ENCODE measurements around the gene PTGDS.

Gene PTGDS

DNA sequence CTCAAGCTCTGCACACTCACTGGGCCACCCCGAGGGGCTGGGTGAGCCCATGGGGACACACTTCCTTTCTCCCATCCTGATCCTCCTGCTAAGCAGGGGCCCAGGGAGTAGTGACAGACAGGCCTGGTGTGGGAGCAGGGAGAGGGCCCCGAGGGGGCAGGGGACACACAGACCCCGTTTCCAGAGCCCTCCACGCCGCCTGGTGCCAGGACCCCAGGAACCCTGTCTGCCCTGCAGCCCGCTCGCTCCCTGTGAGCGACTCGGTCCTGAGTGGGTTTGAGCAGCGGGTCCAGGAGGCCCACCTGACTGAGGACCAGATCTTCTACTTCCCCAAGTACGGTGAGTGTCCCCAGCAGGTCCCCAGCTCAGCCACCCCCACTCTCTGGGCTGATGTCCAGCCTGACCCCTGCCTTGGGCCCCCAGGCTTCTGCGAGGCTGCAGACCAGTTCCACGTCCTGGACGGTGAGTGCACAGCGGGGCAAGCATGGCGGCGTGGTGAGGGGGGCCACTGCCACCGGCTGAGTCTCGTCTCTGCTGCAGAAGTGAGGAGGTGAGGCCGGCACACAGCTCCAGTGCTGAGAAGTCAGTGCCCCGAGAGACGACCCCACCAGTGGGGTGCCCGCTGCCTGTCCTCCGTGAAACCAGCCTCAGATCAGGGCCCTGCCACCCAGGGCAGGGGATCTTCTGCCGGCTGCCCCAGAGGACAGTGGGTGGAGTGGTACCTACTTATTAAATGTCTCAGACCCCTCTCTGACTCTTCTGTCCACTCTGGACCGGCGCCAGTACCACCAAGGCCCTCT is 30.9 kb upstream of the PTGDS start:
- no peak for DNase-seq

DNA sequence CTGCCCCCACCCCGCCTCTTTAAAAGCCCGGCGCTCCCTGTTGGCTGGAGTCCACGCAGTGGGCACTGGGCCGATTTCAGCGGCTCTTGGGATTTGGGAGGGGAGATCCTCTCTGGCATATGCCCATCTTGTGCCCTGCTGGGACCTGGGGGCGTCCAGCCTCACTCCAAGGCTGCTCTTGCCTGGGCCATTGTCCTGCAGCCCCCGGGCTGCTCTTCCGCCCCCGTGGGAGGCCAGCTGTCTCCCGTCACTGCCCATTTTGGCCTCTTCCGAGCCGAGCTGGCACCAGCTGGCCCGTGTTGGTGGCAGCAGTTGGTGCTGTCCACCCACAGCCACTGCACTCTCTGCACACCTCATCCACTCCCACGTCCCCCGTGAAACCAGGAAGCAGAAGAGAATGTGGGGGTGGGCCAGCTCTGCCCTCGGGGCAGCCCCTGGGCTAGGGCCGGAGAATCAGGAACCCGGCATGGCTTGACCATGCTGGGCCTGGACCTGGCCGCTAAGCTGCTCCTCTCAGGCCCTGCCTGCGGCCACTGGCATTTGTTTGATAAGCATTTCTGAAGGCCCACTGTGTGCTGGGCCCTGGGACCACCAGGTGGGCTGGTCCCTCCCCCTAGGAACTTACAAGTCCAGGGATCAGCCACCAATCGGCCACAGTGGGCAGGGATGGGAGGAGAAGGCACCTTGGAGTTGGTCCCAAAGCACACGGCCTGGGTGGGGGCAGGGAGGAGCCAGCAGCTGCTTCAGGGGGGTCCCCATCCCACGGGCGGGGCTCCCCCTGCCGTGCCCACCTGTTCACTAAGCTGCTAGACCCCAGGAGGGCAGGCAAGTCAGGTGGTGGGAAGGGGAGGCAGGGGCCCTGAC is 30.0 kb upstream of the PTGDS start:
- DNase-seq, result no peak

- peak; percentile 20 for DNase-seq
Measured at GRCh38 chr9:136947955-136948510, 29.3 kb upstream of the PTGDS start.

DNA sequence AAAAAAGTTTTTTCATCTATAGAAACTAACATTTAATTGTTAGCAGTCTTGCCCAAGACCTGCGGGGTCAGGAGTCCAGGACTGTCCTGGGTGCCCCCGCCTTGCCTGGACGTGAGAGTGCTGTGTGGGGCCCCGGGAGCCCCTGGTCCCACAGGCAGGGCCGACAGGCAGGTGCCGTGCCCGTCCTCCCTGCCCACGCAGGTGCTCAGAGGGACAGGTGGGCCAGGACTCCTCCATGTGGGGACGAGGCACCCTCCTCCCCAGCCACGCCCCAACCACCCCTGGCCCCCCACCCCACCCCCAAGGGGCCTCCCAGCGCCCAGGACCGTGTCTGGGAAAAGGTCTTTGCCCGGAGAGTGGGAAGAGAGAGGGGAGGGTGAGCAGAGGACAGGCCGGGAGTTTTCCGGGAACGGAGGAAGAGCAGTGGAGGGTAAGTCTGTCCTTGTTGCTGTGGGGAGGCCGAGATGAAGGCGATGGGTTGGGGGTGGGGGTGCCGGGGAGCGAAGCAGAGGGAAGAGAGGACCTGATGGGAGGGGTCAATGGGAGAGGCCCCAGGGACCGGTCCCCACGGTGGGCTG is 28.0 kb upstream of the PTGDS start:
- DNase-seq, result peak; percentile 15

- peak; percentile 98 for DNase-seq
Measured at GRCh38 chr9:136949817-136950655, 27.3 kb upstream of the PTGDS start.

DNA sequence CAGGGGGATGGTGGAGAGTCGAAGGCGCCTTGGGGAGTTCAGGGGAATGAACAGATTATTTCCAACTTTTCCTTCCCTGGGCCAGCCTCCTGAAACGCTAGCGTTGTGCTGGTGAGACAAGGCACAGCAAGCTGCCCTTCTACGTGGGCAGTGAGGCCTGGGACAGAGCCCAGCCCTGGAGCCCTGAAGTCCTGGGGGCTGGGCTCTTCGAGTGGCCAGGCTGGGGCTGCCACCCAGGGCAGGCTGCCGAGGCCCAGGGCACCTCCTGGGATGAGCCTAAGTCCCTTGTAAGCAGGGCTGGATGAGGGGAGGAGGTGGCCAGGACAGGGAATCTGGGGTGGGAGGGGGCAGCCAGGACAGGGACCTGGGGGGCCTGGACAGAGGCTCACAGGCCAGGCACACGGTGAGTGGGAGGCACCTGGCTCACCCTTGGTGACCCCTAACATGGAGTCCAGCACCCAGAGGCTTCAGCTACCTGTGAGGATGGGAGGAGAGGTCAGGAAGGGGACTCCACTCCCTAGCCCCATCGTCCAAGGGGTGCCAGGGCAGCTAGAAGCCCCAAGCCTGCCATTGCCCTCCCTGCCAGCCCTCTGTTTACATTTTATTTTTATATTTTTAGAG is 26.5 kb upstream of the PTGDS start:
- DNase-seq, result no peak

- no peak for DNase-seq
Measured at GRCh38 chr9:136951541-136952320, 25.6 kb upstream of the PTGDS start, which contains the start of gene LCN12. TSS of gene LCN12 (plus strand) at chr9:136952273. CDS start at chr9:136952328, 55 bp downstream.

GRCh38 chr9:136952321-136952850 is 24.9 kb upstream of the PTGDS start:
- no peak for DNase-seq

- DNase-seq, result no peak
Measured at GRCh38 chr9:136952876-136953770, 24.2 kb upstream of the PTGDS start.

DNA sequence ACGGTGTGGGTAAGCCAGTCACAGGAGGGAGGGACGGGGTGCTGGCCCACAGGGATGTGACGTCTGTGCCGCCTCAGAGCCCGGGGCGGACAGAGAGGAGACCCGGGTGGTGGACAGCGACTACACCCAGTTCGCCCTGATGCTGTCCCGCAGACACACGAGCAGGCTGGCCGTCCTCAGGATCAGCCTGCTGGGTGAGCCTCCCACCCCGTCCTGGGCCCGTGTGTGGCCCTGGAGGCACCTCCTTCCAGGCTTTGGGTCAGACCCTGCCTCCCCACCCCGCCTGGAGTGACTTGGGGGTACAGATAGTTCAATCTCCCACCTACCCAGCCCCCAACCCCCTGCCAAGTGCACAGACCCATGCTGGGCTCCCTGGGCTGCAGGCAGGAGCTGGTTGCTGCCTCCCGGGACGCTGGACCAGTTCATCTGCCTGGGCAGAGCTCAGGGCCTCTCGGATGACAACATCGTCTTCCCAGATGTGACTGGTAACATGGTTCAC is 23.5 kb upstream of the PTGDS start:
- DNase-seq, result no peak

GRCh38 chr9:136954270-136955083 is 22.8 kb upstream of the PTGDS start:
- no peak for DNase-seq

DNA sequence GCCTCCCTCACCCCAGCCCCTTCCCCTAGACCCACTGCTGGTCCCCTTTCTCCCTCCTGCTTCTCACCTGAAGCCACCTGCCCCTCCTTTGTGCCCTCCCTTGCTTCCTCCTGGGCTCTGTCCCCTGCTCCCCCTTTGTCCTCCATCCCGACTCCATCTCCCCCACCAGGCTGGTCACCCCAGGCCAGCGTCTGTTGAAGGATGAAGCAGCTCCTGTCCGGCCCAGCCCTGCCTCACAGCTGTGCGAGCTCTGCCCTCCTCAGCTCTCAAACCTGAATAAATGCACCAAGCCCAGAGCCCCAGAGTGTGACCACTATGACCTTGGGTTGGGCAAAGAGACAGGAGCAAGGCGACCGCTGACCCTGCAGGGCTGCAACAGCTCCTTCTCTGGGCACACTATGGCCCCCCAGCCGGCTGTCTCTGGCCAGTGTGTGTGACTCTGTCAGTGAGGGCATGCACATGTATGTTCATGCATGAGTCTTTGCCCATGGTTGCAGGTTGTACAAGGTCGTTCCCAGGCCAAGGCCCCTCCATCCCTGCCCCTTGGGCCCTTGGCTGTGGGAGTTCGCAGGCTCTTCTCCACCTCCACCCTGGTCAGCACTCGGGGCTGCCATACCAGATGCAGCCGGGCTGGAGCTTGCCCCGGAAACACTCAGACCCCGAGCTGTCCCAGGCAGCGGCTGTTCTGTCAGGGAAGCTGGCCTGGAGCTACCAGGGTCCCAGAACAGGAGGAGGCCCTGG is 21.9 kb upstream of the PTGDS start:
- DNase-seq, result no peak

DNA sequence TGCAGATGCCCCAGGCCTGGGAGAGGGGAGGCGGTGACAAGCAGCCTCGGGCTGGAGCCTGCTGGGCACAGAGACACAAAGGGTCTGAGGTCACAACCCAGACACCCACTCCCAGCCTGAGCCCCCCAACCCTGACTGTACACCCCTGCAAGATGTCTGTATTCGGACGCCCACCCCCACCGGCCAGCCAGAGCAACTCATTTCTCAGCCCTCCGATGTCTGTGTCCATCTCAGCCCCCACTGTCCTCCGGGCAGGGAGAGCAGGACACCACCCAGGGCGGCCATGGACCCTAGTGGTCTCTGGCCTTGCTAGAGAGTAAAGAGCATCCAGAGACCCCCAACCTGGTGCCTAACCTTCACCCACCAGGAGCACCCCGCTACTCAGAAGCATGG is 21.4 kb upstream of the PTGDS start:
- DNase-seq, result no peak

- DNase-seq, result no peak
Measured at GRCh38 chr9:136956604-136957003, 20.7 kb upstream of the PTGDS start.

DNA sequence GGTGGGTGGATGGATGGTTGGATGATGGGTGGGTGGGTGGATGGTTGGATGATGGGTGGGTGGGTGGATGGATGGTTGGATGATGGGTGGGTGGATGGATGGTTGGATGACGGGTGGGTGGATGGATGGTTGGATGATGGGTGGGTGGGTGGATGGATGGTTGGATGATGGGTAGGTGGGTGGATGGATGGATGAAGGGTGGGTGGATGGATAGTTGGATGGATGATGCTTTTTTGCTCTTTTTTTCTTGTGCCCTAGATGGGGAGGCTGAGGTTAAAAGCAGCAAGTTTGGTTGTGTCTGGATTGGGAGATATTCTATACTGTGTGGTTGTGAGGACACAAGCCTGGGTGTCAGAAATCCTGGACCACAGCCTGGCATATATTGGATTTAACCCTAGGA is 19.8 kb upstream of the PTGDS start:
- no peak for DNase-seq

DNA sequence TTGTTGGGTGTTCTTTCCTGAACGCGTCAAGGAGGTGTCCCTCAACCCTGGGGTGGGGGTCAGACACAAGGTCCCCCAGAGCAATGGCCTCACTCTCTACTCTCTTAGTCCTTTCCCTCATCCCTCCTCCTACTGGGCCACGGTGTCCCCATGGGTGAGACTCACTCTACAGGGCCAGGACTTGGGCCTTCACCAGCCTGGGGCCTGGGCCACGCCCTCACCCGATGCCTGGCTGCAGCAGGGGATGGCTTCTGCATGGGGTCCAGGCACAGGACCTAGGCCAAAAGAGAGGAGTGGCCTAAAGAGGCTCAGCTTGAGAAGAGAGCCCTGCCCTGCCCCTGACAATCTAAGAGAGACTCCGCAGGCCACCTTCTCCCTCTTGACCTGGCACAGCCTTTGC is 19.4 kb upstream of the PTGDS start:
- DNase-seq, result no peak

DNA sequence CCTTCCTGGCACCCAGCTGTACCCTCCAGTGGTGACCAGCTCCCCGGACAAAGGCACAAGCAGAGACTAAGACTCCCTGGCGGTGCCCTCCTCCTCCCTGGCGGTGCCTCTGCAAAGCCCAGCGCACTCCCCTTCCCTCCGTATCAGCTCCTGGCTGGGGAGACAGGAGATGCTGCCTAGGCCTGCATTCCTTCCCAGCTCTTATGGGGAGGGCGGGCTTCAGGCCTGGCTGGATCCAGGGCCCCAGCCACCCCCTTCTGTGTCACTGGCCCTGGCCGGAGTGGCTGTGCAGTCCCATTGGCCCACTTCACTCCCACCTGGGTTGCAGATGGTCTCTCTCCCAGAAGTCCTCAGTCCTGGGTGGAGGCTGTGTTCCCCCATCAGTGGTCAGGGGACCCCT is 18.8 kb upstream of the PTGDS start:
- no peak for DNase-seq
